ENCODE measurements around the gene ERGIC3. TPM values are rescaled to one million over a fixed set of nuclear protein-coding genes. Genes with fewer than 3 reads are reported as not detected.

Gene ERGIC3
- total and polyA plus RNA-seq, 2 donors (not counting 3 experiments of a cell fraction or from before 2014, with no cell fraction given) = 203 to 419 TPM

- H3K79me2 ChIP-seq (ENCODE audit: control insufficient read depth, insufficient read depth, low read length) = no peaks in the 10 kb centered on the region
- ChIA-PET CTCF (interaction anchor here (1.1 kb wide), 1 partner anchor 9 kb away, joined by 3 read pairs; no protein-coding TSS in a partner anchor), POLR2A (no interaction called here)
- no peak overlapping the region for H3K27ac ChIP-seq (ENCODE audit: insufficient read depth, low read depth, low read length)
- no peak overlapping the region for H3K4me3 ChIP-seq (replicated peaks in 1 of 3; ENCODE audit: insufficient read depth in 1 of 3, low read depth in 1 of 3, low read length in 3 of 3)
- DNase-seq (ENCODE audit: low read depth, low spot score) (no peak), FAIRE-seq (no peak)
- H3K9me3 ChIP-seq (replicated peaks; ENCODE audit: control insufficient read depth, insufficient read depth, low read length) = no peaks in the 10 kb centered on the region
- H2AFZ ChIP-seq (ENCODE audit: low read depth, low read length) = no peak overlapping the region
- dilution Hi-C loops (cut with MboI; ENCODE audit: extremely low pct_ligation_motif_present, low sequenced_read_pairs) = no loop called here
- no peaks in the 10 kb centered on the region for H3K27me3 ChIP-seq (ENCODE audit: control insufficient read depth in 2 of 2, insufficient read depth in 2 of 2, low read length in 2 of 2)
- H3K9ac ChIP-seq (replicated peaks; ENCODE audit: extremely low read depth, insufficient read depth, low read length) = no peak overlapping the region
- H3K4me1 ChIP-seq (ENCODE audit: control insufficient read depth, extremely low read depth, insufficient read depth, low read length) = no peaks in the 10 kb centered on the region
- intact Hi-C loops (cut with micrococcal nuclease) = no loop called here
- TF ChIP-seq JUN (IDR thresholded peaks at IDR 0.05; ENCODE audit: borderline replicate concordance, insufficient read depth, insufficient read length, low read depth) (no peak), GATA2 (IDR thresholded peaks at IDR 0.05; ENCODE audit: insufficient read depth, insufficient read length, low read depth, low read length) (no peak), POLR2AphosphoS5 (IDR thresholded peaks at IDR 0.05; ENCODE audit: insufficient read depth, low read depth, low read length) (no peak), EZH2 (IDR thresholded peaks at IDR 0.05; ENCODE audit: borderline replicate concordance, low read depth, low read length, severe bottlenecking) (no peak), MYC (IDR thresholded peaks at IDR 0.05; ENCODE audit: low read depth, low read length) (no peak), MAX (IDR thresholded peaks at IDR 0.05; ENCODE audit: insufficient read depth, insufficient read length) (no peak), FOS (IDR thresholded peaks at IDR 0.05; ENCODE audit: borderline replicate concordance, insufficient read depth, low read length) (no peak), POLR2A (IDR thresholded peaks at IDR 0.05; ENCODE audit: low read depth, low read length) (no peak)
- TF ChIP-seq, protein P1, sequence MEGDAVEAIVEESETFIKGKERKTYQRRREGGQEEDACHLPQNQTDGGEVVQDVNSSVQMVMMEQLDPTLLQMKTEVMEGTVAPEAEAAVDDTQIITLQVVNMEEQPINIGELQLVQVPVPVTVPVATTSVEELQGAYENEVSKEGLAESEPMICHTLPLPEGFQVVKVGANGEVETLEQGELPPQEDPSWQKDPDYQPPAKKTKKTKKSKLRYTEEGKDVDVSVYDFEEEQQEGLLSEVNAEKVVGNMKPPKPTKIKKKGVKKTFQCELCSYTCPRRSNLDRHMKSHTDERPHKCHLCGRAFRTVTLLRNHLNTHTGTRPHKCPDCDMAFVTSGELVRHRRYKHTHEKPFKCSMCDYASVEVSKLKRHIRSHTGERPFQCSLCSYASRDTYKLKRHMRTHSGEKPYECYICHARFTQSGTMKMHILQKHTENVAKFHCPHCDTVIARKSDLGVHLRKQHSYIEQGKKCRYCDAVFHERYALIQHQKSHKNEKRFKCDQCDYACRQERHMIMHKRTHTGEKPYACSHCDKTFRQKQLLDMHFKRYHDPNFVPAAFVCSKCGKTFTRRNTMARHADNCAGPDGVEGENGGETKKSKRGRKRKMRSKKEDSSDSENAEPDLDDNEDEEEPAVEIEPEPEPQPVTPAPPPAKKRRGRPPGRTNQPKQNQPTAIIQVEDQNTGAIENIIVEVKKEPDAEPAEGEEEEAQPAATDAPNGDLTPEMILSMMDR (IDR thresholded peaks at IDR 0.05; ENCODE audit: extremely low read depth in 1 of 2, insufficient read depth in 1 of 2, low read depth in 1 of 2, low read length in 2 of 2) = no peak
- BruUV-seq (replicated peaks) = no TSS peak
- H3K4me2 ChIP-seq (ENCODE audit: insufficient read depth, low read length) = no peak overlapping the region
- H3K36me3 ChIP-seq (ENCODE audit: control insufficient read depth in 2 of 2, extremely low read depth in 1 of 2, insufficient read depth in 2 of 2, low read length in 2 of 2) = no peaks in the 10 kb centered on the region
- H3K9me1 ChIP-seq (replicated peaks; ENCODE audit: control insufficient read depth, extremely low read depth, insufficient read depth, low read length) = no peaks in the 10 kb centered on the region
- no peaks in the 10 kb centered on the region for H4K20me1 ChIP-seq (replicated peaks; ENCODE audit: control insufficient read depth, extremely low read depth, insufficient read depth, low read length)
These were observed 29.7 kb downstream of the ERGIC3 start for GRCh38 chr20:35571555-35571954.
